Stimulated activated CD4-positive, alpha-beta T cell treated with anti-CD3 and anti-CD28 coated beads, TNF-alpha, amount 100 ng/mL, for 4 hours (primary cell): ENCODE data around the gene DPF3.

Source experiments
- DNase-seq, 3 experiments: peaks; one replicate each; pipeline ENCODE4 v3.0.0-alpha.2; 2020; ENCODE audit warnings: low read depth in 3 of 3

The DPF3 gene

GRCh38 chr14:72800848-72801370, 93.0 kb downstream of the DPF3 start:
- DNase-seq: no peak

GRCh38 chr14:72800296-72800695, 93.6 kb downstream of the DPF3 start:
- DNase-seq: no peak

GRCh38 chr14:72796935-72797334, 97.0 kb downstream of the DPF3 start:
- no peak for DNase-seq

- DNase-seq: no peak
These were observed 100.6 kb downstream of the DPF3 start for GRCh38 chr14:72793156-72793939.

GRCh38 chr14:72792051-72792788, 101.7 kb downstream of the DPF3 start:
- no peak for DNase-seq

- DNase-seq: no peak
These were observed 102.9 kb downstream of the DPF3 start for GRCh38 chr14:72790887-72791566.

GRCh38 chr14:72788972-72789728, 104.8 kb downstream of the DPF3 start:
- no peak for DNase-seq

GRCh38 chr14:72788255-72788654, 105.6 kb downstream of the DPF3 start:
- DNase-seq: no peak

GRCh38 chr14:72787841-72788240, 106.1 kb downstream of the DPF3 start:
- no peak for DNase-seq

- DNase-seq: no peak
These were observed 107.2 kb downstream of the DPF3 start for GRCh38 chr14:72786378-72787350.

- no peak for DNase-seq
These were observed 110.2 kb downstream of the DPF3 start for GRCh38 chr14:72783741-72784140.

GRCh38 chr14:72782817-72783216, 111.1 kb downstream of the DPF3 start:
- DNase-seq: no peak

- no peak for DNase-seq
These were observed 112.1 kb downstream of the DPF3 start for GRCh38 chr14:72781561-72782508.

GRCh38 chr14:72780751-72781150, 113.2 kb downstream of the DPF3 start:
- no peak for DNase-seq

- DNase-seq: no peak
These were observed 114.2 kb downstream of the DPF3 start for GRCh38 chr14:72779679-72780078.

- DNase-seq: no peak
These were observed 116.3 kb downstream of the DPF3 start for GRCh38 chr14:72777636-72778035.

- no peak for DNase-seq
These were observed 117.1 kb downstream of the DPF3 start for GRCh38 chr14:72776701-72777261.

- no peak for DNase-seq
These were observed 117.9 kb downstream of the DPF3 start for GRCh38 chr14:72775923-72776554.
